ENCODE results near the gene SLC7A14.

Gene SLC7A14

GRCh38 chr3:170467007-170467406 is 118.9 kb downstream of the SLC7A14 start:
- peak; percentile 49 for DNase-seq

- DNase-seq = no peak
Observed at GRCh38 chr3:170465955-170466354, 119.9 kb downstream of the SLC7A14 start.

GRCh38 chr3:170463011-170463410 is 122.9 kb downstream of the SLC7A14 start:
- no peak for DNase-seq

- DNase-seq = no peak
Observed at GRCh38 chr3:170458285-170458684, 127.6 kb downstream of the SLC7A14 start.

- DNase-seq = no peak
Observed at GRCh38 chr3:170454509-170454908, 131.4 kb downstream of the SLC7A14 start.

GRCh38 chr3:170450039-170450438 is 135.8 kb downstream of the SLC7A14 start:
- DNase-seq = no peak

GRCh38 chr3:170448584-170448983 is 137.3 kb downstream of the SLC7A14 start:
- no peak for DNase-seq

GRCh38 chr3:170443457-170443856 is 142.4 kb downstream of the SLC7A14 start:
- DNase-seq = no peak

GRCh38 chr3:170442947-170443346 is 142.9 kb downstream of the SLC7A14 start:
- no peak for DNase-seq

GRCh38 chr3:170441412-170441811 is 144.5 kb downstream of the SLC7A14 start:
- DNase-seq = no peak

GRCh38 chr3:170440344-170440743 is 145.5 kb downstream of the SLC7A14 start:
- DNase-seq = no peak

- no peak for DNase-seq
Observed at GRCh38 chr3:170438836-170439235, 147.0 kb downstream of the SLC7A14 start.

- no peak for DNase-seq
Observed at GRCh38 chr3:170437696-170438407, 148.0 kb downstream of the SLC7A14 start.

GRCh38 chr3:170437176-170437575 is 148.7 kb downstream of the SLC7A14 start:
- no peak for DNase-seq

- no peak for DNase-seq
Observed at GRCh38 chr3:170436697-170437096, 149.2 kb downstream of the SLC7A14 start.

- DNase-seq = no peak
Observed at GRCh38 chr3:170432416-170432815, 153.5 kb downstream of the SLC7A14 start.

- DNase-seq = no peak
Observed at GRCh38 chr3:170431054-170431453, 154.8 kb downstream of the SLC7A14 start.

GRCh38 chr3:170429050-170429449 is 156.8 kb downstream of the SLC7A14 start:
- DNase-seq = no peak

GRCh38 chr3:170428095-170428494 is 157.8 kb downstream of the SLC7A14 start:
- DNase-seq = no peak

- no peak for DNase-seq
Observed at GRCh38 chr3:170426240-170426797, 159.6 kb downstream of the SLC7A14 start.

GRCh38 chr3:170425491-170426239 is 160.2 kb downstream of the SLC7A14 start:
- no peak for DNase-seq

- DNase-seq = no peak
Observed at GRCh38 chr3:170424879-170425278, 161.0 kb downstream of the SLC7A14 start.

GRCh38 chr3:170423001-170423615 is 162.8 kb downstream of the SLC7A14 start:
- DNase-seq = no peak

GRCh38 chr3:170421758-170422157 is 164.1 kb downstream of the SLC7A14 start:
- no peak for DNase-seq

Data from NCI-H1436 treated with DMSO at 0.1 percent for 48 hours (cell line).